Activated T-helper 17 cell treated with anti-CD3 and anti-CD28 coated beads, Interleukin-2, amount 50 U/mL, for 72 hours (primary cell): ENCODE results near the gene ALDH4A1. TPM values are rescaled to one million over a fixed set of nuclear protein-coding genes. Genes with fewer than 3 reads are reported as not detected.
"Not testable (repeated sequence)": the region's sequence is repeated elsewhere in the genome, so short reads cannot be mapped to it uniquely, and the experiment has no call there.

Source experiments
- ATAC-seq: fragments of 150-1000 bp; cut with Tn5 transposase; replicated peaks from 2 replicates; pipeline ENCODE4 v1.10.0; 2021; ENCODE audit warnings: mild to moderate bottlenecking, moderate library complexity
- H3K27ac Mint-ChIP-seq: one replicate; pipeline ENCODE4 v1.8.0; 2022; ENCODE audit warnings: mixed read lengths
- H3K27me3 Mint-ChIP-seq: one replicate; pipeline ENCODE4 v1.8.0; 2022; ENCODE audit warnings: mixed read lengths
- H3K36me3 Mint-ChIP-seq: one replicate; pipeline ENCODE4 v1.8.0; 2022; ENCODE audit warnings: low read depth, mild to moderate bottlenecking, mixed read lengths
- H3K4me1 Mint-ChIP-seq: one replicate; pipeline ENCODE4 v1.8.0; 2022; ENCODE audit warnings: mixed read lengths
- H3K4me3 Mint-ChIP-seq: one replicate; pipeline ENCODE4 v1.8.0; 2022; ENCODE audit warnings: mild to moderate bottlenecking, mixed read lengths
- H3K9me3 Mint-ChIP-seq: one replicate; pipeline ENCODE4 v1.8.0; 2022; ENCODE audit warnings: mixed read lengths
- total RNA-seq, 2 donors: library from RNA; stranded (reverse); gene quantifications; one replicate each; pipeline ENCODE4 v1.2.3, GENCODE V29; 2022

Gene ALDH4A1
- total RNA-seq, 2 donors from 2014 or later: 3.5 to 4.8 TPM

GRCh38 chr1:18858070-18858688 lies 44.2 kb downstream of the ALDH4A1 start:
- Mint-ChIP-seq H3K27me3 (peaks cover 10% of the 10 kb centered on the region), H3K4me1 (peaks cover 5% of the 10 kb centered on the region), H3K9me3 (no peaks in the 10 kb centered on the region), H3K36me3 (no peaks in the 10 kb centered on the region), H3K4me3 (no peak overlapping the region), H3K27ac (no peak overlapping the region)
- no peak for ATAC-seq

- Mint-ChIP-seq H3K4me3 (no peak overlapping the region), H3K4me1 (peaks cover 5% of the 10 kb centered on the region), H3K36me3 (no peaks in the 10 kb centered on the region), H3K27ac (no peak overlapping the region), H3K9me3 (no peaks in the 10 kb centered on the region), H3K27me3 (peaks cover 10% of the 10 kb centered on the region)
- ATAC-seq: no peak
These were observed 45.9 kb downstream of the ALDH4A1 start for GRCh38 chr1:18856435-18856834.

- no peak overlapping the region for H3K27ac Mint-ChIP-seq
- no peak for ATAC-seq
- no peak overlapping the region for H3K4me3 Mint-ChIP-seq
- H3K4me1 Mint-ChIP-seq: peaks cover 5% of the 10 kb centered on the region
- no peaks in the 10 kb centered on the region for H3K36me3 Mint-ChIP-seq
- H3K9me3 Mint-ChIP-seq: no peaks in the 10 kb centered on the region
- peaks cover 10% of the 10 kb centered on the region for H3K27me3 Mint-ChIP-seq
These were observed 46.8 kb downstream of the ALDH4A1 start for GRCh38 chr1:18855573-18855972.

DNA sequence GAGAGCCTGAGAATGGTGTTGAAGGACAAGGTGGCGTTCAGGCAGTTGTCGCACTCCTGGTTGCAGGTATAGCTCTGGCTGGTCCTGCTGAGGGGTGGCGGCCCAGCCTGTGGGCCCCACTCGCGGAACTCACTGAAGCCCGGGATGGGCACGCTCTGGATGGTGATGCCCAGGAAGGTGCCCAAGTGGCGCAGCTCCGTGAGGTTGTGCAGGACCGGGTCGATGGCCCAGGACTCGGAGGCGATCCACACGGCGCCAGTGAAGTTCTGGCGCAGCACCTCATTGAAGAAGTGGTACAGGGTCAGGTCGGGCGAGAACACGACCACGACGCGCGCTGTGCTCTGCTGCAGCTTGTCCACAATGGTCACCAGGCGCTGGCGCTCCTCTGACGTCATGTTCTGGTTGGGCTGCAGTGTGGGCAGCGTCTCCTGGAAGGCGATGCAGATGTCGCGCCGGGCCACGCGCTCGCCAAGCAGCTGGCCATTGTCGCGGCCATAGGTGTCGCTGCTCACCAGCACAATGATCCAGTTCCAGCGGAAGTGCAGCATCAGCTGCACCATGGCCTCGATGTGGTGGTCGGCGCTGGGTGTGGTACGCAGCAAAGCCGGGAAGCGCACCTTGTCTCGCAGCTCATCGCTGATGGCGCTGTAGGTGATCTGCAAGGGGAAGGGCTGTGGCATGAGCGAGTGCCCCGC lies 47.9 kb downstream of the ALDH4A1 start:
- Mint-ChIP-seq H3K27ac (no peak overlapping the region), H3K4me3 (no peak overlapping the region), H3K9me3 (no peaks in the 10 kb centered on the region), H3K36me3 (no peaks in the 10 kb centered on the region), H3K27me3 (peaks cover 10% of the 10 kb centered on the region), H3K4me1 (peaks cover 5% of the 10 kb centered on the region)
- ATAC-seq: no peak

DNA sequence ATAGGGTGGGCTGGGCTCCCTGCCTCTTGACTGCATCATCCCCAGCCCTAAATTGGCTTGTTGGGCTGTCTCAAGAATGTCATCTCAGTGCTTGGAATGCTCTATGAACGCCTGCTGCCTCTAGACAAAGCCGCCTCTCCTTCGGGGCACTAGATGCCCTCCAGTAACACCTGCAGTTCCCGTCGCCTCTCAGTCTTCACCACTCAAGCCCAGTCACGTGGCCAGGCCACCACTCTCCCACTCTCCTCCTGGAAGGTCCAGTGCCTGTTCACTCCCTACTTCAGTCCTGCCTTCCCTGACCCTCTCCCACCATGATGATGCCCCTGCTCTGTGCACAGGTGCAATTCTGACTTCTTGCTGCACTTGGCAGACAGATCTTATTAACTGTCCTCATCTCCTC lies 49.9 kb downstream of the ALDH4A1 start:
- H3K4me3 Mint-ChIP-seq: no peak overlapping the region
- H3K27ac Mint-ChIP-seq: no peak overlapping the region
- no peaks in the 10 kb centered on the region for H3K36me3 Mint-ChIP-seq
- peaks cover 5% of the 10 kb centered on the region for H3K4me1 Mint-ChIP-seq
- peaks cover 10% of the 10 kb centered on the region for H3K27me3 Mint-ChIP-seq
- H3K9me3 Mint-ChIP-seq: no peaks in the 10 kb centered on the region
- no peak for ATAC-seq

GRCh38 chr1:18849261-18849711 lies 53.1 kb downstream of the ALDH4A1 start:
- H3K27me3 Mint-ChIP-seq: no peaks in the 10 kb centered on the region
- H3K9me3 Mint-ChIP-seq: peaks cover 3% of the 10 kb centered on the region
- H3K27ac Mint-ChIP-seq: no peak overlapping the region
- no peaks in the 10 kb centered on the region for H3K36me3 Mint-ChIP-seq
- no peak overlapping the region for H3K4me3 Mint-ChIP-seq
- no peak for ATAC-seq
- H3K4me1 Mint-ChIP-seq: no peaks in the 10 kb centered on the region

DNA sequence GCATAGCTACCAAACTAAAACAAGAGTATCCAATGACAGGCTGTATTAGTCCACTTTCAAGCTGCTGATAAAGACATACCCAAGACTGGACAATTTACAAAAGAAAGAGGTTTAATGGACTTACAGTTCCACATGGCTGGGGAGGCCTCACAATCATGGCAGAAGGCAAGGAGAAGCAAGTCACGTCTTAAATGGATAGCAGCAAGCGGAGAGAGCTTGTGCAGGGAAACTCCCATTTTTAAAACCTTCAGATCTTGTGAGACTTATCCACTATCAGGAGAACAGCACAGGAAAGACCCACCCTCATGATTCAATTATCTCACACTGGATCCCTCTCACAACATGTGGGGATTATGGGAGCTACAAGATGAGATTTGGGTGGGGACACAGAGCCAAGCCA lies 54.6 kb downstream of the ALDH4A1 start:
- H3K9me3 Mint-ChIP-seq, ATAC-seq, H3K36me3 Mint-ChIP-seq, H3K4me3 Mint-ChIP-seq, H3K4me1 Mint-ChIP-seq, H3K27me3 Mint-ChIP-seq, H3K27ac Mint-ChIP-seq: not testable (repeated sequence)

GRCh38 chr1:18840145-18840544 lies 62.2 kb downstream of the ALDH4A1 start:
- Mint-ChIP-seq H3K4me3 (no peak overlapping the region), H3K36me3 (no peaks in the 10 kb centered on the region), H3K27me3 (peaks cover 21% of the 10 kb centered on the region), H3K4me1 (no peaks in the 10 kb centered on the region), H3K9me3 (peaks cover 4% of the 10 kb centered on the region), H3K27ac (no peak overlapping the region)
- ATAC-seq: no peak

DNA sequence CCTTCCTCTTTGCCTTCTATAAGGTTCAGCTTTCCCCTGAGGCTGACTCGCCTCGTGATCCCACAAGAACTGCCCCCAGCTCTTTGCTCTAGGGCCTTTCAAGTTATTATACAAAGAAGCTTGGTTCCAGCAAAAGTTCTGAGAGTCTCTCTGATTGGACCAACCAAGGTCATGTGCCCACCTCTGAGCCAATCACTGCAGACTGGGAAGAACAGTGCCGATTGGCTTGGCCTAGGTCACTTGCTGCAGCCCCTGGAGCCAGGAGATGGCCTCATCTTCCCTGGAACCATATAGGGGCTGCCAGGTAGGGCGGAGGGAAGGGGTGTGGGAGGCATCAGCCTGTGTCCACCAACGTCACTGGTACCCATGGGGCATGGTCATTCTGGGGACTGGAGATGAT lies 65.7 kb downstream of the ALDH4A1 start:
- H3K27ac Mint-ChIP-seq: no peak overlapping the region
- no peaks in the 10 kb centered on the region for H3K4me1 Mint-ChIP-seq
- peaks cover 19% of the 10 kb centered on the region for H3K27me3 Mint-ChIP-seq
- H3K4me3 Mint-ChIP-seq: no peak overlapping the region
- no peaks in the 10 kb centered on the region for H3K9me3 Mint-ChIP-seq
- no peak for ATAC-seq
- H3K36me3 Mint-ChIP-seq: no peaks in the 10 kb centered on the region

DNA sequence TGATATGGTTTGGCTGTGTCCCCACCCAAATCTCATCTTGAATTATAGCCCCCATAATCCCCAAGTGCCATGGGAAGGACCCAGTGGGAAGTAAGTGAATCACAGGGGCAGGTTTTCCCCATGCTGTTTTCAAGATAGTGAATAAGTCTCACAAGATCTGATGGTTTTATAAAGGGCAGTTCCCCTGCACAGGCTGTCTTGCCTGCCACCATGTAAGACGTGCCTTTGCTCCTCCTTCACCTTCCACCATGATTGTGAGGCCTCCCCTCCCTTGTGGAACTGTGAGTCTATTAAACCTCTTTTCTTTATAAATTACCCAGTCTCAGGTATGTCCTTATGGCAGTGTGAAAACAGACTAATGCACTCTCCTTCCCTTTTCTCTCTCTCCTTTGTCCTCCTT lies 70.0 kb downstream of the ALDH4A1 start:
- H3K27me3 Mint-ChIP-seq: peaks cover 15% of the 10 kb centered on the region
- not testable (repeated sequence) for H3K36me3 Mint-ChIP-seq, H3K9me3 Mint-ChIP-seq, H3K4me1 Mint-ChIP-seq, H3K27ac Mint-ChIP-seq, ATAC-seq, H3K4me3 Mint-ChIP-seq

DNA sequence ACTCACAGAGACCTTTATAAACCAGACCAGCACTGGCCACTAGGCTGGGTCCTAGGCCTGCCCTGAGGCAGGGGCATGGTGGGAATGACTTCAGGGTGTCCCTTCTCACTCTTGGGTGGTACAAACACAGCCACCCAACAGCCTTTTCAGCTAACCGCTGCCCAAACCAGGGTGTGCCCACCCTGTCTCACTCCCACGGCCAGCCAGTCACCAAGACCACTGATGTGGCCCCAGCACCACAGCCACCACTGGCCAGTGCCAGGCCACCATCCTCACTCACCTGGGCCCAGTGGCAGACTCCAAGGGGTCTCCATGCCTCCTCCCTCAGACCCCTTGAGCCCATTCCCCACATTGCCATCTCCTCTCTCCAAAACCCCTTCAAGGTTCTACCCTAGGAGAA lies 70.7 kb downstream of the ALDH4A1 start:
- Mint-ChIP-seq H3K27me3 (peaks cover 15% of the 10 kb centered on the region), H3K27ac (no peak overlapping the region), H3K36me3 (no peaks in the 10 kb centered on the region), H3K4me3 (no peak overlapping the region), H3K4me1 (no peaks in the 10 kb centered on the region), H3K9me3 (no peaks in the 10 kb centered on the region)
- no peak for ATAC-seq

DNA sequence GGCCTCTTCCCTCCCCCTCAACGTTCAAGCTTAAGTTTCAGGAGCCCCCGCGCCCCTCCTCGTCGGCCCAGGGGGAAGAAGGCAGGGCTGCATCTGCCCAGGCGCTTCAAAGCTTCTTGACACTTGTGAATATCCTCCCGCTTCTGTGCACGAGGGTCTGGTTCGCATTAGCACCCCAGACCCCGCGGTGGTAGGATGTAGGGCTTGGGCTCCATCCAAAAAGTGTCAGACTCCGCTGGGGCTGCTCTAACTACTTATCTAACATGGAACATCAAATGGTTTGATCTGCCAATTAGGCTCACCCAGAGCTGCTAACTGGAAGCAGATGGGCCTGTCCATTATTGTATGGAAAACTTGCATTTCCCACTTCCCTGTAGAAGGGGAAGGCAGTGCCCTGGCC lies 71.8 kb downstream of the ALDH4A1 start:
- ATAC-seq: no peak
- H3K36me3 Mint-ChIP-seq: no peaks in the 10 kb centered on the region
- H3K27ac Mint-ChIP-seq: no peak overlapping the region
- peaks cover 21% of the 10 kb centered on the region for H3K27me3 Mint-ChIP-seq
- H3K4me1 Mint-ChIP-seq: no peaks in the 10 kb centered on the region
- no peaks in the 10 kb centered on the region for H3K9me3 Mint-ChIP-seq
- H3K4me3 Mint-ChIP-seq: no peak overlapping the region

DNA sequence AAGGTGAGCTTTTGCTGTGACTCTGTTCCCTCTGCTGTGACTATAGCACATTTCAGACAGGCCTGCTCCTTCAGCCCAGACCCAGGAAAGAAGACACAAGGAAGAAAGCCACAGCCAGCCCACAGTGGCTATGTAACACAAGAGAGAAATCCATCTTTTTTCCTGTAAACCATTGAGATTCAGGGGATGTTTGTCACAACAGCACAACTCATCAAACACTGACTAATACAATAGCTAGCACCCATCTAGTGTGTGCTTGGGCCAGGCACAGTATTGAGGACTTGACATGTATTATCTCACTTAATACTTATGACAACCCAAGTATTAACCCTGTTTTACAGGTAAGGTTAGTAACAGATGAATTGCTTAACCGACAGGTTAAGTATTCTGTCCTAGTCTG lies 72.7 kb downstream of the ALDH4A1 start:
- no peak for ATAC-seq
- H3K27me3 Mint-ChIP-seq: peaks cover 18% of the 10 kb centered on the region
- no peak overlapping the region for H3K4me3 Mint-ChIP-seq
- H3K9me3 Mint-ChIP-seq: no peaks in the 10 kb centered on the region
- no peaks in the 10 kb centered on the region for H3K4me1 Mint-ChIP-seq
- H3K36me3 Mint-ChIP-seq: no peaks in the 10 kb centered on the region
- no peak overlapping the region for H3K27ac Mint-ChIP-seq

DNA sequence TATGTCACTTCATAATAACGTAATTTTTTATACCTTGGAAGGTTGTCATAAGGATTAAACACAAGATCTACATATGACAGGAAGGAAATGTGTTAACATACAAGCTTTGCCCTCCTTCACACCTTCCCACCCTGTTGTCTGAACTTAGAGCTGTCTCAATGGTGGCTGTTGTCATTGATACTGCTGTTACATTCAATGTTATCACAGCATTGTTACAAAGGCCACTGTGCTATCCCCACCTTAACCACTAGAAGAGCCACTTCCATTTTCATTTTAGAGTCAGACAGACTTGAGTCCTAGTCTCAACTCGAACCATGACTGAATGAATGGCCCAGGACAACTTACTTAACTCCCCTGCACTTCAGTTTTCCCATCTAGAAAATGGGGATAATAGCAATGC lies 74.1 kb downstream of the ALDH4A1 start:
- Mint-ChIP-seq H3K9me3 (no peaks in the 10 kb centered on the region), H3K27me3 (peaks cover 20% of the 10 kb centered on the region), H3K27ac (no peak overlapping the region), H3K36me3 (no peaks in the 10 kb centered on the region), H3K4me3 (no peak overlapping the region), H3K4me1 (no peaks in the 10 kb centered on the region)
- ATAC-seq: no peak

GRCh38 chr1:18823438-18823837 lies 78.9 kb downstream of the ALDH4A1 start:
- Mint-ChIP-seq H3K4me3 (no peak overlapping the region), H3K27ac (no peak overlapping the region)
- no peak for ATAC-seq

More at GRCh38 chr1:18823438-18823837, 78.9 kb downstream of the ALDH4A1 start:
- no peaks in the 10 kb centered on the region for H3K9me3 Mint-ChIP-seq
- H3K36me3 Mint-ChIP-seq: no peaks in the 10 kb centered on the region
- peaks cover 42% of the 10 kb centered on the region for H3K27me3 Mint-ChIP-seq
- peaks cover 3% of the 10 kb centered on the region for H3K4me1 Mint-ChIP-seq
